Neural cell (in vitro differentiated cells): ENCODE data around the gene ZBTB2.

ENCODE experiments used
- CTCF ChIP-seq: fragments of 450-650 bp; IDR thresholded peaks from 2 replicates; pipeline ENCODE4 v1.5.1; 2014; ENCODE audit warnings: antibody characterized with exemption, mild to moderate bottlenecking, moderate library complexity; ENCODE audit not compliant: poor library complexity, severe bottlenecking
- EP300 ChIP-seq: fragments of 450-650 bp; conservative IDR thresholded peaks from 2 replicates; pipeline ENCODE4 v1.6.1; 2014; ENCODE audit warnings: antibody characterized with exemption, mild to moderate bottlenecking, moderate library complexity; ENCODE audit not compliant: poor library complexity, severe bottlenecking
- EZH2 ChIP-seq: fragments of 200-600, 300-800 bp; shearing (Covaris generic), sonication (generic); IDR thresholded peaks from 2 replicates; pipeline ENCODE4 v1.6.1; 2014; ENCODE audit warnings: antibody characterized with exemption, low read length, borderline replicate concordance, mild to moderate bottlenecking; ENCODE audit not compliant: insufficient read depth, poor library complexity, severe bottlenecking
- POLR2AphosphoS5 ChIP-seq: IDR thresholded peaks from 2 replicates; pipeline ENCODE4 v1.6.1; 2012
- RAD21 ChIP-seq: fragments of 450-650 bp; conservative IDR thresholded peaks from 2 replicates; pipeline ENCODE4 v1.6.1; 2014; ENCODE audit warnings: antibody characterized with exemption, mild to moderate bottlenecking, moderate library complexity
- REST ChIP-seq: IDR thresholded peaks from 2 replicates; pipeline ENCODE4 v1.6.1; 2012; ENCODE audit warnings: borderline replicate concordance
- SMC3 ChIP-seq: fragments of 450-650 bp; conservative IDR thresholded peaks from 2 replicates; pipeline ENCODE4 v1.6.1; 2014; ENCODE audit warnings: antibody characterized with exemption, mild to moderate bottlenecking, moderate library complexity; ENCODE audit not compliant: poor library complexity

GRCh38 chr6:151322570-151322969 is 68.8 kb downstream of the ZBTB2 start:
- TF ChIP-seq REST: no peak
- no peak for TF ChIP-seq CTCF
- no peak for TF ChIP-seq POLR2AphosphoS5
- no peak for TF ChIP-seq EZH2
- no peak for TF ChIP-seq RAD21
- TF ChIP-seq EP300: no peak
- TF ChIP-seq SMC3: no peak
